ENCODE measurements around the gene RNF220.

RNF220 gene

DNA sequence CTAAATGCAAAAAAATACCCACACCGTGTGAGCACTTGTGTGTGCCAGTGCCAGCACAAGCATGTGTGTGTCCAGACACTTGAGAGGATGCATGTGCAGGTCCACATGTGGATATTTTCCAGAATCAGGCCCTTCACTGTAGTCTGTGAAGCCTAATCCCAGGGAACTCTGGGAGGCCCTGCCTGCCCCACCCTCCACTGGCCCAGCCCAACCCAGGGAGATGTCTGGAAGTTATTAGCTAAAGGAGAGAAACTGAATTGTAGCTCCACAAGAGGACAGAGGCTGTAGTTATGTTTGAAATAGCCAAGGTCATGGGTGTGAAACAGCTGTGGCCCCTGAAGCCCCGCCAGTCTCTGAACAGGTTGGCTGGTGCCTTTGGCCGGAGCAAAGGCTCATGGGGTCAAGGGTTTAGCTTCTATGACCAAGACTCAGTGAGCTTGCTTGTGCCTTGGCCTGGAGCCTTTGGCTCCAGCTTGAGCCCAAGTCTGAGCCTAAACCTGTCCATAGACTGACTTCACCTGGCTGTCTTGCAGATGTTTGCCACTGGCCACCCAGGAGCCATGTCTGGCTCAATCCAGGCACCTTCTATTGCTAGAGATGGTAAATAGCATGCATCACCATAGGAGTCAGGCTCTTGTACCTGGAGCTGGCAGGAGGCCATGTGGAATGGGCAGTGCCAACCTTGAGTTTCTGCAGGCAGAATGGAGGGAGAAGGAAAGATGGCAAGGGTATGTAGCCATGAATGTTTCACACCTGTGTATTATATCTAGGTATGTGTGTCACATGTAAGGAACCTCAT lies 199.3 kb downstream of the RNF220 start:
- no peak for TF ChIP-seq OSR1 (CRISPR knock-in tag; IDR thresholded peaks at IDR 0.05)
- no peak for TF ChIP-seq PPARA (CRISPR knock-in tag; IDR thresholded peaks at IDR 0.05; ENCODE audit: borderline replicate concordance)
- TF ChIP-seq ISL1 (CRISPR knock-in tag; IDR thresholded peaks at IDR 0.05), result no peak
- TF ChIP-seq BACH2 (CRISPR knock-in tag; IDR thresholded peaks at IDR 0.05; ENCODE audit: borderline replicate concordance), result no peak
- no peak for TF ChIP-seq TCF4 (CRISPR knock-in tag; IDR thresholded peaks at IDR 0.05; ENCODE audit: borderline replicate concordance)
- TF ChIP-seq, protein P1, sequence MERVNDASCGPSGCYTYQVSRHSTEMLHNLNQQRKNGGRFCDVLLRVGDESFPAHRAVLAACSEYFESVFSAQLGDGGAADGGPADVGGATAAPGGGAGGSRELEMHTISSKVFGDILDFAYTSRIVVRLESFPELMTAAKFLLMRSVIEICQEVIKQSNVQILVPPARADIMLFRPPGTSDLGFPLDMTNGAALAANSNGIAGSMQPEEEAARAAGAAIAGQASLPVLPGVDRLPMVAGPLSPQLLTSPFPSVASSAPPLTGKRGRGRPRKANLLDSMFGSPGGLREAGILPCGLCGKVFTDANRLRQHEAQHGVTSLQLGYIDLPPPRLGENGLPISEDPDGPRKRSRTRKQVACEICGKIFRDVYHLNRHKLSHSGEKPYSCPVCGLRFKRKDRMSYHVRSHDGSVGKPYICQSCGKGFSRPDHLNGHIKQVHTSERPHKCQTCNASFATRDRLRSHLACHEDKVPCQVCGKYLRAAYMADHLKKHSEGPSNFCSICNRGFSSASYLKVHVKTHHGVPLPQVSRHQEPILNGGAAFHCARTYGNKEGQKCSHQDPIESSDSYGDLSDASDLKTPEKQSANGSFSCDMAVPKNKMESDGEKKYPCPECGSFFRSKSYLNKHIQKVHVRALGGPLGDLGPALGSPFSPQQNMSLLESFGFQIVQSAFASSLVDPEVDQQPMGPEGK (CRISPR knock-in tag; IDR thresholded peaks at IDR 0.05; ENCODE audit: borderline replicate concordance), result no peak
- no peak for TF ChIP-seq ARNTL (CRISPR knock-in tag; IDR thresholded peaks at IDR 0.05; ENCODE audit: borderline replicate concordance, low read depth)
- TF ChIP-seq, protein P2, sequence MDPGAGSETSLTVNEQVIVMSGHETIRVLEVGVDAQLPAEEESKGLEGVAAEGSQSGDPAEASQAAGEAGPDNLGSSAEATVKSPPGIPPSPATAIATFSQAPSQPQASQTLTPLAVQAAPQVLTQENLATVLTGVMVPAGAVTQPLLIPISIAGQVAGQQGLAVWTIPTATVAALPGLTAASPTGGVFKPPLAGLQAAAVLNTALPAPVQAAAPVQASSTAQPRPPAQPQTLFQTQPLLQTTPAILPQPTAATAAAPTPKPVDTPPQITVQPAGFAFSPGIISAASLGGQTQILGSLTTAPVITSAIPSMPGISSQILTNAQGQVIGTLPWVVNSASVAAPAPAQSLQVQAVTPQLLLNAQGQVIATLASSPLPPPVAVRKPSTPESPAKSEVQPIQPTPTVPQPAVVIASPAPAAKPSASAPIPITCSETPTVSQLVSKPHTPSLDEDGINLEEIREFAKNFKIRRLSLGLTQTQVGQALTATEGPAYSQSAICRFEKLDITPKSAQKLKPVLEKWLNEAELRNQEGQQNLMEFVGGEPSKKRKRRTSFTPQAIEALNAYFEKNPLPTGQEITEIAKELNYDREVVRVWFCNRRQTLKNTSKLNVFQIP (CRISPR knock-in tag; IDR thresholded peaks at IDR 0.05; ENCODE audit: borderline replicate concordance, low read depth), result no peak
- TF ChIP-seq, protein P3, sequence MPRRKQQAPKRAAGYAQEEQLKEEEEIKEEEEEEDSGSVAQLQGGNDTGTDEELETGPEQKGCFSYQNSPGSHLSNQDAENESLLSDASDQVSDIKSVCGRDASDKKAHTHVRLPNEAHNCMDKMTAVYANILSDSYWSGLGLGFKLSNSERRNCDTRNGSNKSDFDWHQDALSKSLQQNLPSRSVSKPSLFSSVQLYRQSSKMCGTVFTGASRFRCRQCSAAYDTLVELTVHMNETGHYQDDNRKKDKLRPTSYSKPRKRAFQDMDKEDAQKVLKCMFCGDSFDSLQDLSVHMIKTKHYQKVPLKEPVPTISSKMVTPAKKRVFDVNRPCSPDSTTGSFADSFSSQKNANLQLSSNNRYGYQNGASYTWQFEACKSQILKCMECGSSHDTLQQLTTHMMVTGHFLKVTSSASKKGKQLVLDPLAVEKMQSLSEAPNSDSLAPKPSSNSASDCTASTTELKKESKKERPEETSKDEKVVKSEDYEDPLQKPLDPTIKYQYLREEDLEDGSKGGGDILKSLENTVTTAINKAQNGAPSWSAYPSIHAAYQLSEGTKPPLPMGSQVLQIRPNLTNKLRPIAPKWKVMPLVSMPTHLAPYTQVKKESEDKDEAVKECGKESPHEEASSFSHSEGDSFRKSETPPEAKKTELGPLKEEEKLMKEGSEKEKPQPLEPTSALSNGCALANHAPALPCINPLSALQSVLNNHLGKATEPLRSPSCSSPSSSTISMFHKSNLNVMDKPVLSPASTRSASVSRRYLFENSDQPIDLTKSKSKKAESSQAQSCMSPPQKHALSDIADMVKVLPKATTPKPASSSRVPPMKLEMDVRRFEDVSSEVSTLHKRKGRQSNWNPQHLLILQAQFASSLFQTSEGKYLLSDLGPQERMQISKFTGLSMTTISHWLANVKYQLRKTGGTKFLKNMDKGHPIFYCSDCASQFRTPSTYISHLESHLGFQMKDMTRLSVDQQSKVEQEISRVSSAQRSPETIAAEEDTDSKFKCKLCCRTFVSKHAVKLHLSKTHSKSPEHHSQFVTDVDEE (CRISPR knock-in tag; IDR thresholded peaks at IDR 0.05), result no peak
- no peak for TF ChIP-seq ZNF8 (CRISPR knock-in tag; IDR thresholded peaks at IDR 0.05)
- no peak for TF ChIP-seq ZFP3 (CRISPR knock-in tag; IDR thresholded peaks at IDR 0.05)
- TF ChIP-seq, protein P4, sequence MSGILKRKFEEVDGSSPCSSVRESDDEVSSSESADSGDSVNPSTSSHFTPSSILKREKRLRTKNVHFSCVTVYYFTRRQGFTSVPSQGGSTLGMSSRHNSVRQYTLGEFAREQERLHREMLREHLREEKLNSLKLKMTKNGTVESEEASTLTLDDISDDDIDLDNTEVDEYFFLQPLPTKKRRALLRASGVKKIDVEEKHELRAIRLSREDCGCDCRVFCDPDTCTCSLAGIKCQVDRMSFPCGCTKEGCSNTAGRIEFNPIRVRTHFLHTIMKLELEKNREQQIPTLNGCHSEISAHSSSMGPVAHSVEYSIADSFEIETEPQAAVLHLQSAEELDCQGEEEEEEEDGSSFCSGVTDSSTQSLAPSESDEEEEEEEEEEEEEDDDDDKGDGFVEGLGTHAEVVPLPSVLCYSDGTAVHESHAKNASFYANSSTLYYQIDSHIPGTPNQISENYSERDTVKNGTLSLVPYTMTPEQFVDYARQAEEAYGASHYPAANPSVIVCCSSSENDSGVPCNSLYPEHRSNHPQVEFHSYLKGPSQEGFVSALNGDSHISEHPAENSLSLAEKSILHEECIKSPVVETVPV (CRISPR knock-in tag; IDR thresholded peaks at IDR 0.05), result no peak
- TF ChIP-seq, protein P5, sequence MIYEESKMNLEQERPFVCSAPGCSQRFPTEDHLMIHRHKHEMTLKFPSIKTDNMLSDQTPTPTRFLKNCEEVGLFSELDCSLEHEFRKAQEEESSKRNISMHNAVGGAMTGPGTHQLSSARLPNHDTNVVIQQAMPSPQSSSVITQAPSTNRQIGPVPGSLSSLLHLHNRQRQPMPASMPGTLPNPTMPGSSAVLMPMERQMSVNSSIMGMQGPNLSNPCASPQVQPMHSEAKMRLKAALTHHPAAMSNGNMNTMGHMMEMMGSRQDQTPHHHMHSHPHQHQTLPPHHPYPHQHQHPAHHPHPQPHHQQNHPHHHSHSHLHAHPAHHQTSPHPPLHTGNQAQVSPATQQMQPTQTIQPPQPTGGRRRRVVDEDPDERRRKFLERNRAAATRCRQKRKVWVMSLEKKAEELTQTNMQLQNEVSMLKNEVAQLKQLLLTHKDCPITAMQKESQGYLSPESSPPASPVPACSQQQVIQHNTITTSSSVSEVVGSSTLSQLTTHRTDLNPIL (CRISPR knock-in tag; IDR thresholded peaks at IDR 0.05; ENCODE audit: low read depth), result no peak
- no peak for TF ChIP-seq SNAI2 (CRISPR knock-in tag; IDR thresholded peaks at IDR 0.05)
- TF ChIP-seq ESRRG (CRISPR knock-in tag; IDR thresholded peaks at IDR 0.05), result no peak
- TF ChIP-seq ZC3H10 (CRISPR knock-in tag; IDR thresholded peaks at IDR 0.05), result no peak
- no peak for TF ChIP-seq ZFP30 (CRISPR knock-in tag; IDR thresholded peaks at IDR 0.05)
- no peak for TF ChIP-seq ZNF70 (CRISPR knock-in tag; IDR thresholded peaks at IDR 0.05)
- no peak for TF ChIP-seq CSDC2 (CRISPR knock-in tag; IDR thresholded peaks at IDR 0.05)

DNA sequence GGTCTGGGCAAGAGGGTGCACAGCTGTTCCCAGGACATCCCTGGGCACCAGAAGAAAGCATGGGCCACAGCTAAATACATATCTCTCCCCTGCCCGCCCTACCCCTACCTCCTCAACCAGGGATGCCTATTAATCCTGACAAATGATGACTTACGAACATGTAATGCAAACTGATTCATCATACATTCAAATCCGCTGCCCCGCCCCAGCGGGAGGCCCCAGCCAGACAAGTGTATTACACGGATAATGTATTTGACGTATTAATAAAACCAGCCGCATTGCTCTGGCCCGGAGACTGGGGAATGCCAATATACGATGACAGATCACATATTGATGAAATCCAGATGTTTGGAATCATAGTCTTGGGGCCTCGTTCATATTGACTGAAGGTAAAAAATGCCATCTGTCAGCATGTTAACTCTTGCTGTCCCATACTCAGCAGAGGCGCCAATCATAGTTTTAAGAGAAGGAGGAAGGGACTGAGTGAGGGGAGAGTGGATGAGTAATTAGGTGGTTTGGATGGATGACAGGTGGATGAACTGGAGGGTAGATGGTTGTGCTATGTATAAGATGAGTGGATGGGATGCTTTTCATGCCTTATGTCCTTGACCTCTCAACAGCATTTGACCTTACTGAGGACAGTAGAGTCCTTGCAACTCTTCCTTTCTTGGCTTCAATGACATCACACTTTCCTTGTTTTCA lies 201.0 kb downstream of the RNF220 start:
- ATAC-seq, result peak; percentile 17; the same call in 2 of the 3 replicates
- TF ChIP-seq, protein P2 (CRISPR knock-in tag; IDR thresholded peaks at IDR 0.05; ENCODE audit: borderline replicate concordance, low read depth), result no peak
- TF ChIP-seq RARB (CRISPR knock-in tag; IDR thresholded peaks at IDR 0.05) (no peak), ZFP30 (CRISPR knock-in tag; IDR thresholded peaks at IDR 0.05) (no peak)

More for the DNA sequence above, 199.3 kb downstream of the RNF220 start:
- peak; percentile 35; the same call in 1 of the 3 replicates for ATAC-seq

Measured in SK-N-SH treated with all-trans-retinoic acid at 6 μM for 48 hours (cell line).